T47D (cell line): ENCODE results near the gene ZNF836.
"Not testable (repeated sequence)": the region's sequence is repeated elsewhere in the genome, so short reads cannot be mapped to it uniquely, and the experiment has no call there.

ENCODE experiments used
- DNase-seq, 2 experiments: peaks; one replicate each; pipeline versions ENCODE4 v3.0.0 to v3.0.0-alpha.2; 2011 to 2012; ENCODE audit warnings: low read depth in 1 of 2, low spot score in 1 of 2
- JUND ChIP-seq: IDR thresholded peaks from 2 replicates; pipeline ENCODE4 v1.6.1; 2012; ENCODE audit warnings: low read depth
- in situ Hi-C: cut with HindIII; loops from 2 replicates; pipeline ENCODE4 v1.10.0; 2016; ENCODE audit warnings: low sequenced_read_pairs, low pct_unique_long_range_greater_than_20kb

Gene ZNF836

DNA sequence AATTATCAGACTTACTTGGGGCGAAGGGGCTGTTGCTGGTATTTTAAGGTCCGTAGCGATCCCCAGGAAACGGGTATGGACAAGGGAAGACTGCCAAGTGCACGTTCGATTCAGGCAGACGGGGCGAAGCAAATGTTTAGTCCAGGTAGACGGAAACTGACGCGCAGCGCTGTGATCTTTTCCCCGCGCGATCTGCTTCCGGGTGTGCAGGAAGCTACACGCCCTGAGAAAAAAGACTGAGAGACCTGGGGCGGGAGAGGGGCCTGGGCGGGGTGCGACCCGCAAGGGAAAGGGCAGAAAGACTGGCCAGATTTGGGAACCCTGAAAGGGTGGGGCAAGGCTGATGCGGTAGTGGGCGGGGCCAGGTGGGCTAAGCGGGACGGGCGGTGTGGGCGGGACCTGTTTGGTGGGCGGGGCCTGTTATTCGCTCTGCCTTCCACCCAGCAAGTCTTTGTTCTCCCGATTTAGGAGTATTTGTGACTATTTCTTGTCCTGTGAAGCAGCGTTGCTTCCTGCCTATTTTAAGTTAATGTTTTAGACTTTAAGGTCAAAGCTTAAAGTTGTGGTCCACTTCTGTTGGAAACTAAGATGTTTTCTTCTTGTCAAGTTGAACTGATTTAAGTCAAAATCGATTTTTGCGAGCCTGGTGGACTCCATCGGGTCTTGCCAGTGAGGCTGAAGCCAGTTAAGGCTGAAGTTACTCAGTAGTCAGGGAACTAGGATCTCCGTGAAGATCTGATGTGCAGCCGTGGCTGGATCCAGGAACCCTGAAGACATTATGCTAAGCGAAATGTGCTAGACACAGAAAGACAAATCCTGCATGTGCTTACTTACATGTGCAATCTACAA lies at the start of gene ZNF836:
ZNF836 (minus strand) TSS at position 301 of the 849 bp plus-strand sequence. CDS start 3,549 bp downstream, outside the sequence.
- TF ChIP-seq JUND = no peak
- peak; percentile 61 to 80 for DNase-seq
- in situ Hi-C loops = no loop called here

- in situ Hi-C loops = no loop called here
- no peak for TF ChIP-seq JUND
- DNase-seq = no peak
Measured at GRCh38 chr19:52221031-52221430, 49.6 kb upstream of the ZNF836 start.

DNA sequence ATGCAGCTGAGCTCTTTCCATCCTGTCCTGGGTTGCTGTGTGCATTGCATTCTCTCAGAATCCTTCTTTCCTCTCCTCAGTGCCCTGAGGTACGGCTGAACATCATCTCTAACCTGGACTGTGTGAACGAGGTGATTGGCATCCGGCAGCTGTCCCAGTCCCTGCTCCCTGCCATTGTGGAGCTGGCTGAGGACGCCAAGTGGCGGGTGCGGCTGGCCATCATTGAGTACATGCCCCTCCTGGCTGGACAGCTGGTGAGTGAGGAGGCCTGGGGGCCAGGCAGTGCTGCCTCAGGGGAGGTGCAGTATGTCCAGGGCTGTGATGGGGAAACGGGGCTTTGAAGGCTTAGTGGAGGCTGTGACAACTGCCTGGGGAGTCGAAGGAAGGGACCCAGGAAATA lies 48.2 kb upstream of the ZNF836 start:
- in situ Hi-C loops = no loop called here
- TF ChIP-seq JUND = no peak
- DNase-seq = no peak

- no peak for DNase-seq
- no peak for TF ChIP-seq JUND
- in situ Hi-C loops = no loop called here
Measured at GRCh38 chr19:52217576-52217975, 46.2 kb upstream of the ZNF836 start.

- TF ChIP-seq JUND = no peak
Measured at GRCh38 chr19:52216401-52216800, 45.0 kb upstream of the ZNF836 start.

DNA sequence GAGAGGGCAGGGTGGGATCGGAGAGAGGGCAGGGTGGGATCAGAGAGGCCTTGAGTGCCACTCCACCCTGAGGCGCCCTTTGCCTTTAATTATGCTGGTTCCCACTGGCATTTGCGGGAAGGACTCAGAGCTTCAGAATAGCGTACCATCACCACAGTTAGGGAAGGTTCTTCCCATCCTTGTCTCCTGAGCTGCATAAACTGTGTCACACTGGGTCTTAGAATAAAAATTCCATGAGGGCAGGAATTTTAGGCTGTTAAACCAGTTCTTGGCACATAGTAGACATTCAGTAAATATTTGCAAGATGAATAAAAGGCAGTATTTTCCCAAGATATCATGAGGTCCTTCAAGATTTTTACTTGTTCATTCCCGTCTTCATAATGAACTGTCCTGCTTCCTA lies 42.8 kb upstream of the ZNF836 start:
- no peak for TF ChIP-seq JUND
- DNase-seq = no peak
- in situ Hi-C loops = no loop called here

More at GRCh38 chr19:52216401-52216800, 45.0 kb upstream of the ZNF836 start:
- in situ Hi-C loops = no loop called here
- DNase-seq = no peak

GRCh38 chr19:52212572-52213255 lies 41.3 kb upstream of the ZNF836 start:
- TF ChIP-seq JUND = no peak
- no peak for DNase-seq
- in situ Hi-C loops = no loop called here

- TF ChIP-seq JUND = no peak
- peak in 1 of 2 experiments; percentile 12 for DNase-seq
- in situ Hi-C loops = no loop called here
Measured at GRCh38 chr19:52211926-52212571, 40.6 kb upstream of the ZNF836 start.

DNA sequence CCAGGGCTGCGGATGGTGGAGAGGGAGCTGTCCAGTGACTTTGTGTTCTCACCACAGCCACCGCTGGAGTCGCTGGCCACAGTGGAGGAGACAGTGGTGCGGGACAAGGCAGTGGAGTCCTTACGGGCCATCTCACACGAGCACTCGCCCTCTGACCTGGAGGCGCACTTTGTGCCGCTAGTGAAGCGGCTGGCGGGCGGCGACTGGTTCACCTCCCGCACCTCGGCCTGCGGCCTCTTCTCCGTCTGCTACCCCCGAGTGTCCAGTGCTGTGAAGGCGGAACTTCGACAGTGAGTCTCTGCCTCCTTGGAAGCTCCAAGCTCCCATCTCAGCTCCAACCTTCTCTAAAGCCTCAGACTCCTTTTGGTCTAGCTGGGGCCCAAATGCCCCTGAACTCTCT lies 39.8 kb upstream of the ZNF836 start:
- in situ Hi-C loops = no loop called here
- DNase-seq = no peak
- TF ChIP-seq JUND = no peak

- TF ChIP-seq JUND = no peak
- in situ Hi-C loops = no loop called here
- DNase-seq = no peak
Measured at GRCh38 chr19:52206481-52206880, 35.1 kb upstream of the ZNF836 start.

DNA sequence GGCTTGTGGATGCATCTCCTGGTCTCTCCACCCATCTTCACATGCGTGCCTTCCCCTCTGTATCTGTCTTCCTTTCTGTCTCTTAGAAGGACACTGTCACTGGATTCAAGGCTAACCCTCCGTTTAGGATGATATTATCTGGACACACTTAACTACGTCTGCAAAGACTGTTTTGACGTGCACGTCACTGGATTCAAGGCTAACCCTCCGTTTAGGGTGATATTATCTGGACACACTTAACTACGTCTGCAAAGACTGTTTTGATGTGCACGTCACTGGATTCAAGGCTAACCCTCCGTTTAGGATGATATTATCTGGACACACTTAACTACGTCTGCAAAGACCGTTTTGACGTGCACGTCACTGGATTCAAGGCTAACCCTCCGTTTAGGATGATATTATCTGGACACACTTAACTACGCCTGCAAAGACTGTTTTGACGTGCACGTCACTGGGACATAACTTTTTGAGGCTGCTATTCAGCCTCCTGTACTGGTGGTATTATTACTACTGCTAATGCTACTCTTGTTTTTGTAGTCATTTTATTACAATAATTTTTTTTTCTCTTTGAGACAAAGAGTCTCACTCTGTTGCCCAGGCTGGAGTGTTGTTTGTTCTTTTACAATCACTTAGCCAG lies 29.5 kb upstream of the ZNF836 start:
- in situ Hi-C loops, DNase-seq: not testable (repeated sequence)

GRCh38 chr19:52200044-52200443 lies 28.6 kb upstream of the ZNF836 start:
- in situ Hi-C loops = no loop called here
- no peak for TF ChIP-seq JUND
- no peak for DNase-seq
